ENCODE measurements around the gene ETNK2. TPM values are rescaled to one million over a fixed set of nuclear protein-coding genes. Genes with fewer than 3 reads are reported as not detected.

Gene ETNK2
- total RNA-seq, 2 donors from 2014 or later: 16.7 to 24.4 TPM

DNA sequence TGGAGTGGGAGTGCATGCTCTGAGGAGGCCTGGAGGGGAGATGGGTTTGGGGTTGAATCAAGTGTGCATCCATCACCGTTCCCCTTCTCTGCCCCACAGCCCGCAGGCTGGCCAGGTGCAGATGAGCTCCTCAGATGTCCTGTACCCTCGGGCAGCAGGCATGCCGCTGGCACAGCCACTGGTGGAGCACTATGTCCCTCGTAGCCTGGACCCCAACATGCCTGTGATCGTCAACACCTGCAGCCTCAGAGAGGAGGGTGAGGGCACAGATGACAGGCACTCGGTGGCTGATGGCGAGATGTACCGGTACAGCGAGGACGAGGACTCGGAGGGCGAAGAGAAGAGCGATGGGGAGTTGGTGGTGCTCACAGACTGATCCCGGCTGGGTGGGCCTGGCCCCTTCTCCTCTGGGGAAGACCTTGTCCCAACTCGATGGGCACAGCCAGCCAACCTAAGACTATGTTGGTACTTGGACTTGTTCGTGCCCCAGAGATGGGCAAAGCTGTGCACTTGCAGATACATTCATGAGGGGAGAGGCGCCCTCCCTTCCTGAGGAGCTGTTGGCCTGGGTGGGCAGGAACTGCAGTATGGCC, 26.0 kb downstream of the ETNK2 start:
- Histone ChIP-seq H3K36me3 (ENCODE audit: control insufficient read depth, insufficient read depth, low read length) (peaks cover 43% of the 10 kb centered on the region), H3K4me3 (ENCODE audit: low read length) (no peak overlapping the region), H3K9ac (ENCODE audit: extremely low read depth, low read length, poor library complexity, severe bottlenecking) (no peak overlapping the region), H3K9me3 (ENCODE audit: control insufficient read depth, low read length) (no peaks in the 10 kb centered on the region), H3K27ac (ENCODE audit: low read depth, low read length) (peak overlapping the region; percentile 72), H3K4me1 (ENCODE audit: control insufficient read depth, insufficient read depth, low read length) (no peaks in the 10 kb centered on the region), H3K27me3 (ENCODE audit: control insufficient read depth, insufficient read depth, low read length, poor library complexity, severe bottlenecking) (no peaks in the 10 kb centered on the region)
- WGBS, 2 experiments (ENCODE audit: insufficient coverage in 1 of 2, insufficient read length in 1 of 2): 94 to 95% methylated on average over 9 to 18 of the region's 18 CpGs
- Mint-ChIP-seq H3K4me1 (peaks cover 21% of the 10 kb centered on the region), H3K9me3 (no peaks in the 10 kb centered on the region), H3K4me3 (no peak overlapping the region), H3K36me3 (ENCODE audit: low read depth) (peaks cover 49% of the 10 kb centered on the region), H3K27ac (no peak overlapping the region), H3K27me3 (ENCODE audit: insufficient read depth) (no peaks in the 10 kb centered on the region)
- TF ChIP-seq, protein P1, sequence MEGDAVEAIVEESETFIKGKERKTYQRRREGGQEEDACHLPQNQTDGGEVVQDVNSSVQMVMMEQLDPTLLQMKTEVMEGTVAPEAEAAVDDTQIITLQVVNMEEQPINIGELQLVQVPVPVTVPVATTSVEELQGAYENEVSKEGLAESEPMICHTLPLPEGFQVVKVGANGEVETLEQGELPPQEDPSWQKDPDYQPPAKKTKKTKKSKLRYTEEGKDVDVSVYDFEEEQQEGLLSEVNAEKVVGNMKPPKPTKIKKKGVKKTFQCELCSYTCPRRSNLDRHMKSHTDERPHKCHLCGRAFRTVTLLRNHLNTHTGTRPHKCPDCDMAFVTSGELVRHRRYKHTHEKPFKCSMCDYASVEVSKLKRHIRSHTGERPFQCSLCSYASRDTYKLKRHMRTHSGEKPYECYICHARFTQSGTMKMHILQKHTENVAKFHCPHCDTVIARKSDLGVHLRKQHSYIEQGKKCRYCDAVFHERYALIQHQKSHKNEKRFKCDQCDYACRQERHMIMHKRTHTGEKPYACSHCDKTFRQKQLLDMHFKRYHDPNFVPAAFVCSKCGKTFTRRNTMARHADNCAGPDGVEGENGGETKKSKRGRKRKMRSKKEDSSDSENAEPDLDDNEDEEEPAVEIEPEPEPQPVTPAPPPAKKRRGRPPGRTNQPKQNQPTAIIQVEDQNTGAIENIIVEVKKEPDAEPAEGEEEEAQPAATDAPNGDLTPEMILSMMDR (conservative IDR thresholded peaks at IDR 0.05): no peak
- no peak for DNase-seq

DNA sequence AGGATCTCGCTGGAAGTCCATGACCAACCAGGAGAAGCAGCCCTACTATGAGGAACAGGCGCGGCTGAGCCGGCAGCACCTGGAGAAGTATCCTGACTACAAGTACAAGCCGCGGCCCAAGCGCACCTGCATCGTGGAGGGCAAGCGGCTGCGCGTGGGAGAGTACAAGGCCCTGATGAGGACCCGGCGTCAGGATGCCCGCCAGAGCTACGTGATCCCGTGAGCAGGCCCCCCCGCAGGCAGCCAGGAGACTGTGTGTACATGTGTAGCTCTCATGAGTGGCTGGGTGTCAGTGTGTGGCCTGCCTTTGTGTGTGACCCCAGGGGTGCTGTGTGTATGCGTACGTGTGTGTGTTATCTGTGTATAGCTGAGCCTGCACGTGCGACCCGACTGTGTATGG, 27.2 kb downstream of the ETNK2 start:
- no peak for DNase-seq
- TF ChIP-seq, protein P1 (conservative IDR thresholded peaks at IDR 0.05): no peak
- H3K9me3 Mint-ChIP-seq: no peaks in the 10 kb centered on the region
- H3K9me3 ChIP-seq (ENCODE audit: control insufficient read depth, low read length): no peaks in the 10 kb centered on the region
- H3K27me3 ChIP-seq (ENCODE audit: control insufficient read depth, insufficient read depth, low read length, poor library complexity, severe bottlenecking): no peaks in the 10 kb centered on the region
- peaks cover 21% of the 10 kb centered on the region for H3K4me1 Mint-ChIP-seq
- no peak overlapping the region for H3K4me3 Mint-ChIP-seq
- H3K36me3 ChIP-seq (ENCODE audit: control insufficient read depth, insufficient read depth, low read length): peaks cover 54% of the 10 kb centered on the region
- no peak overlapping the region for H3K27ac Mint-ChIP-seq
- H3K36me3 Mint-ChIP-seq (ENCODE audit: low read depth): peaks cover 57% of the 10 kb centered on the region
- no peak overlapping the region for H3K9ac ChIP-seq (ENCODE audit: extremely low read depth, low read length, poor library complexity, severe bottlenecking)
- H3K4me3 ChIP-seq (ENCODE audit: low read length): no peak overlapping the region
- no peaks in the 10 kb centered on the region for H3K27me3 Mint-ChIP-seq (ENCODE audit: insufficient read depth)
- no peak overlapping the region for H3K27ac ChIP-seq (ENCODE audit: low read depth, low read length)
- no peaks in the 10 kb centered on the region for H3K4me1 ChIP-seq (ENCODE audit: control insufficient read depth, insufficient read depth, low read length)
- 92 to 96% methylated on average over 22 of the region's 22 CpGs for WGBS, 2 experiments (ENCODE audit: insufficient coverage in 1 of 2, insufficient read length in 1 of 2)

DNA sequence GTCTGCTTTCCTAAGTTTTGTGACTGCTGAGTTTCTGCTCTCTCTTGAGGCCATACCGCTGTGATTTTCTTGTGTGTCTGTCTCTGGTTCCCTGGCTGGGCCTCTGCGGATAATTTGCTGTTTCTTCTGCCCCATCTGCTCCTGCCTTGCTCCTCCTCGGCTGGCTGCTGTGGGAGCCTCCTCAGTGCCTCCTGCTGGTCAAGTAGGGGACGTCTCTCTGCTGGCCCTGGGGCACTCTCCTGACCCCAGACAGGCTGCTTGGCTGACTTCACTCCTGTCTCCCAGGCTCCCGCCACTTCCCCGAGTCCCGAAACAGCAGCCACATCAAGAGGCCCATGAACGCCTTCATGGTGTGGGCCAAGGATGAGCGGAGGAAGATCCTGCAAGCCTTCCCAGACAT, 28.5 kb downstream of the ETNK2 start:
- Mint-ChIP-seq H3K4me3 (no peak overlapping the region), H3K36me3 (ENCODE audit: low read depth) (peaks cover 70% of the 10 kb centered on the region), H3K4me1 (peaks cover 13% of the 10 kb centered on the region), H3K27ac (peak overlapping the region; percentile 63), H3K9me3 (no peaks in the 10 kb centered on the region), H3K27me3 (ENCODE audit: insufficient read depth) (no peaks in the 10 kb centered on the region)
- TF ChIP-seq, protein P1 (conservative IDR thresholded peaks at IDR 0.05): peak; percentile 84
- DNase-seq: peak; percentile 84
- H3K36me3 ChIP-seq (ENCODE audit: control insufficient read depth, insufficient read depth, low read length): peaks cover 59% of the 10 kb centered on the region
- no peak overlapping the region for H3K27ac ChIP-seq (ENCODE audit: low read depth, low read length)
- H3K27me3 ChIP-seq (ENCODE audit: control insufficient read depth, insufficient read depth, low read length, poor library complexity, severe bottlenecking): no peaks in the 10 kb centered on the region
- H3K4me3 ChIP-seq (ENCODE audit: low read length): no peak overlapping the region
- WGBS, 2 experiments (ENCODE audit: insufficient coverage in 1 of 2, insufficient read length in 1 of 2): 84 to 85% methylated on average over 9 of the region's 9 CpGs
- H3K9me3 ChIP-seq (ENCODE audit: control insufficient read depth, low read length): no peaks in the 10 kb centered on the region
- H3K9ac ChIP-seq (ENCODE audit: extremely low read depth, low read length, poor library complexity, severe bottlenecking): no peak overlapping the region
- no peaks in the 10 kb centered on the region for H3K4me1 ChIP-seq (ENCODE audit: control insufficient read depth, insufficient read depth, low read length)
